Skin epidermis (tissue), 12 donors: Measurements from ENCODE around the gene IMPG2.

Experiments
- H3K27ac ChIP-seq, 21 experiments: fragments of 200-600 bp; sonication (generic) in 11 of 21; one replicate each; pipeline ENCODE4 v1.5.0; 2020; ENCODE audit warnings: mild to moderate bottlenecking in 3 of 21, inconsistent platforms in 2 of 21, moderate library complexity in 2 of 21
- H3K4me3 ChIP-seq, 7 experiments: fragments of 200-600 bp; sonication (generic) in 2 of 7; one replicate each; pipeline ENCODE4 v1.5.0; 2020; ENCODE audit warnings: inconsistent platforms in 2 of 7, mild to moderate bottlenecking in 2 of 7, moderate library complexity in 1 of 7

Gene IMPG2

DNA sequence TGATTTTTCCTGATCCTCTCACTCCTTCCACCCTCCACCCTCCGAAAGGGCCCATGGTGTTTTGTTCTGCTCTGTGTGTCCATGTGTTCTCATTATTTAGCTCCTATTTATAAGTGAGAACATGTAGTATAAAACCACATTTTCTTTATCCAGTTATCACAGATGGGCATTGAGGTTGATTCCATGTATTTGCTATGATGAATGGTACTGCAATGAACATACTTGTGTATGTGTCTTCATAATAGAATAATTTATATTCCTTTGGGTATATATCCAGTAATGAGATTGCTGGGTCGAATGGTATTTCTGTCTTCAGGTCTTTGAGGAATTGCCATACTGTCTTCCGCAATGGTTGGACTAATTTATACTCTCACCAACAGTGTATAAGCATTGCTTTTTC lies 126.0 kb downstream of the IMPG2 start:
- H3K27ac ChIP-seq = no peak overlapping the region
- no peak overlapping the region for H3K4me3 ChIP-seq

DNA sequence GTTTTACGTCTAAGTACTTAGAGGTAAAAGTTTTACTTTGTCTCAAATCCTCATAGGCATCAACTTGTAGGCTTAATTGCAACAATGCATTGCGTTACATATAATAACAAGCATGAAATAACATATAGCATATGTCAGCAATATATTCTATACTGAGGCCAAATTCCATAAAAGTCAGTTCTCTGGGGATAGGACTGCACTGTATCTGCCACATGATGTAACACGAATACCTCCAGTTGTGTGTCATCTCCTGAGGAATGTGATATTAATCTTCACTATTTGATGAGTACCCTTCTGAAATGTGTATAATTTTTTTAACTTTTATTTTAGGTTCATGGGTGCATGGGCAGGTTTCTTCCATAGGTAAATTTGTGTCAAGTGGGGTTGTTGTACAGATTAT lies 126.4 kb downstream of the IMPG2 start:
- Histone ChIP-seq H3K4me3 (no peak overlapping the region), H3K27ac (no peak overlapping the region)

DNA sequence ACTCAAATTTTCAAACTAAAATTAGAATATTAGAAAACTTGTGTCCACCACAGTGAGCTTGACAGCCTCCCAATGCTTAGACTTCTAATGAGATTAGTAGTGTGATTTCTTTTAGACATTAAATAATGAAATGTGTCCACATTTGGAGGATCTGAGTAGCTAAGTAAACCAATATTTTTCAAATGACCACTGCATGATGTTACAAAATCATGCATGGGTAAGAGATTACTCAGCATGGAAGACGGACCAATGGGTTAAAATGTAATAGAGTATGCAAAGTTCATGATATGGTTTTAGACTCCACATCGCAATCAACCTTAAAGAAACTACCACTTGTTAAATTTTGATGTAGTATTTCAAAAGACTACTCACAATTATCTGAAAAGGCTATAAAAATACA lies 130.6 kb downstream of the IMPG2 start:
- Histone ChIP-seq H3K27ac (no peak overlapping the region), H3K4me3 (no peak overlapping the region)

DNA sequence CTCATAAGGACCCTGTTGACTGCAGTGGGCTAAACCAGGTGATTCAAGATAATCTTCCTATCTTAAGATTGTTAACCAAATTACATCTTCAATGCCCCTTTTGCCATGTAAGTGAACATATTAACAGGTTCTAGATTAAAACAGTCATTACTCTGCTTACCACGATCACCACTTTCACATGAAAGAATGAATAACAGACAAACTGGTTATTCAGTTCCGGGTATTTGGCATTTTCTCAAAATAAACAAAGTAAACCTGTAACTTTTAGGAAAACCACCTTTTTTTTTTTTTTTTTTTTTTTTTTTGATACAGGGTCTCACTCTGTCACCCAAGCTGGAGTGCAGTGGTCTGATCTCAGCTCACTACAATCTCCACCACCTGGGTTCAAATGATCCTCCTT lies 131.2 kb downstream of the IMPG2 start:
- H3K27ac ChIP-seq = no peak overlapping the region
- no peak overlapping the region for H3K4me3 ChIP-seq

DNA sequence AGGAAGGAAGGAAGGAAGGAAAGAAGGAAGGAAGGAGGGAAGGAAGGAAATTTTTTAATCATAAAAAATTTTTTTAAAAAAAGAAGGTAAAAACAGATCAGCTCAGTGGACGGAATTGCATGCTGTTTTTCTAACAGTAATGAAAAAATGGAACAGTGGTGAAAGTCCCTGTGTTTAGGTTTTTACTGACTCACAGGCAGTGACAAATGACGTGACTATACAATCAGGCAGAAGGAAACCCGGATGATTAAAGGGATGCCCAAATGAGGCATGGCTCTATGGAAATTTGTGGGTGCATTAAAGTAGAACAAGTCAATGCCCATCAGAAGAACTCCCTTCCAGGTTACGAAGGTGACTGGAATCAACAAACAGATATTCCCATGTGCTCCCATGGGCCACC lies 135.0 kb downstream of the IMPG2 start:
- Histone ChIP-seq H3K4me3 (no peak overlapping the region), H3K27ac (no peak overlapping the region)

DNA sequence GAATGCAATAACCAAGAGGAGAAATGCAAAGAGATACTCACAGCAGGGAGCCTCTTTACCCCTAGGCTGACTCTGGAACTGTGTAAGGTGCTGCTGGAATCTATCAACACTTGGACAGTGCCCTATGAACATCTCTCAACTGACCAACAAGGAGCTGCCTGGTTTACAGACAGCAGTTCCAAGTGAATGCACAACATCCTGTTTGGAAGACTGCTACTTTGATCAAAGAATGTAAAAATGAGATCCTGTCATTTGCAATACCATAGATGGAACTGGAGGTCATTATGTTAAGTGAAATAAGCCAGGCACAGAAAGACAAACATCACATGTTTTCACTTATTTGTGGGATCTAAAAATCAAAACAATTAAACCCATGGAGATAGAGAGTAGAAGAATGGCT lies 136.3 kb downstream of the IMPG2 start:
- Histone ChIP-seq H3K4me3 (no peak overlapping the region), H3K27ac (no peak overlapping the region)

DNA sequence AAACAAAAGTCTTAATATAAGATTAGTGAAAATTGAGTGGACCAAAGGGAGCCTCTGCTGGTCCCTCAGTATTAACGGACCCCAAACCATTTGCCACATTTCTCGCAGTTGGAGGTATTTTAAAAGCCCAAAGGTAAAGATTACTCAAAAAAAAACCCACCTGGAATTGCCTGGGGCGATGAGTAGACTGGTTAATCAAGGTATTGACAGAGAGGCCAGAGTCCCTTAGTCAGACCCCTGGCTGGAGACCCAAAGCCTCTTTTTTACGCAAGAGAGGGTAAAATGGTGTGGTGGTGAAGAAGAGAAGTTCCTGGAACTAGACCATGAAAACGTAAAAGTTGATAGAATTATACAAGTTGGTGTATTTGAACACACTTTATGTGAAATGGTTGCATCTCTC lies 137.2 kb downstream of the IMPG2 start:
- H3K27ac ChIP-seq = no peak overlapping the region
- H3K4me3 ChIP-seq = no peak overlapping the region

DNA sequence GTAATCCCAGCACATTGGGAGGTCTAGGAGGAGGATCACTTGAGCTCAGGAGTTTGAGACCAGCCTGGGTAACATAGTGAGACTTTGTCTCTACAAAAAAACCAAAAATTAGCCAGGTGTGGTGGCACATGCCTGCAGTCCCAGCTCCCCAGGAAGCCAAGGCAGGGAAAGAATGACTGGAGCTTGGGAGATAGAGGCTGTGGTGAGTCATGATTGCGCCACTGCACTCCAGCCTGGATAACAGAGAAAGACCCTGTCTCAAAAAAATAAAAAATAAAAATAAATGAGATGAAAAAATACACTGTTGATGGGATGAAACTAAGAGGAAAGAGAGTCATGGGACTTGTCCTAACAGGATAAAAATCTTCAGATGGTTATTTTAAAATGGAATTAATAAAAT lies 137.6 kb downstream of the IMPG2 start:
- Histone ChIP-seq H3K27ac (no peak overlapping the region), H3K4me3 (no peak overlapping the region)

DNA sequence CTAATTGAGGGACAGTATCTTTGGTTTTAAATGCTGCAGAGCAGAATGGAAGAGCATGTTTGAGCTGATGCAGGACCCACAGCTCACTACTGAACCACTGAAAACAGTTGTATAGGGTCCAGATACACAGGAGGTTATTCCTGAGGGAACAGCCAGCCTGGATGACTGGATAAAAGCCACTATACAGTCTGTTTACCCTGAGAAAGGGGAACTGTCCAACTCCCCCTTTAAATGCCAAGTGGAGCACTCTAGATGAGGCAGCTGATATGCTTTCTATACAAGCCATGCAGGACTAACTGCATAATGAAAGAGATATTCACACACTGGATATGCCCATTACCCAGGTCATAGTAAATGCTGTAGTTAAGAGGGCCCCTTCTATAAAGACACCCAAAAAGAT lies 138.6 kb downstream of the IMPG2 start:
- H3K27ac ChIP-seq = no peak overlapping the region
- no peak overlapping the region for H3K4me3 ChIP-seq

DNA sequence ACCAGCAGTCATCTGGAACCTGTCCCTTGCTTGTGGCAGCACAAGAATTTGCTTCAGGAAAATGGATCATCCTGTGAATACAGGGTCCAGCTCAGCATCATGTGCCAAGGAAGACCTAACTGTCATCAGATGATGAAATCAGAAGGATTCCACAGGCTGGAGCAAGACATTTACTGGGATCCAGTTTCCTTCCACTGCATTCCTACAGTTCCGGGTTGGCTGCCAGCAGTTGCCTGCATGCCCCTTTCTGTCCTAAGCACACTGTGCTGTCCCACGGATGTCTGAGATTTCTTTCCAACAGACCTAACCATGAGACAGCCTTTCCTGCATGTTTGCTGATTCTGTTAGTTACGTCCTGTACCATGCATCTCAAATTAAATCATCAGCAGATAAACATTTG lies 140.7 kb downstream of the IMPG2 start:
- no peak overlapping the region for H3K27ac ChIP-seq
- H3K4me3 ChIP-seq = no peak overlapping the region

DNA sequence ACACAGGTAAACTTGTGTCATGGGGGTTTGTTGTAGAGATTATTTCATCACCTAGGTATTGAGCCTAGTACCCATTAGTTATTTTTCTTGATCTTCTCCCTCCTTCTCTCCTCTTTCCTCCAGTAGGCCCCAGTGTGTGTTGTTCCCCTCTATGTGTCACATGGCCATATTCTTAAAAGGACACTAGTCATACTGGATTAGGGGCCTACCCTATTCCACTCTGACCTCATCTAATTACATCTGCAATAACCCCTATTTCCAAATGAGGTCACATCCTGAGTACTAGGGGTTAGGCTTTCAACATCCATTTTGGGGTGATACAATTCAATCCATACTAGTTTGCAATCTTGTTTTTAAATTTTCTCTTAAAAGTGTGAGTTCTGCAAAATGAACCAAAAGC lies 142.8 kb downstream of the IMPG2 start:
- Histone ChIP-seq H3K4me3 (no peak overlapping the region), H3K27ac (no peak overlapping the region)
